CD4-positive, alpha-beta T cell treated with Interleukin-6 at 100 ng/mL for 8 hours (primary cell): ENCODE results near the gene CASP12.
A peak's percentile ranks its signal among the peaks of the same experiment; 100 is the strongest.
"Not testable (repeated sequence)": the region's sequence is repeated elsewhere in the genome, so short reads cannot be mapped to it uniquely, and the experiment has no call there.

Experiments
- DNase-seq: peaks from one replicate; pipeline ENCODE4 v3.0.0-alpha.2; 2020; ENCODE audit warnings: mixed read lengths, low spot score

The CASP12 gene

GRCh38 chr11:104897891-104898684 lies at the start of gene CASP12:
Gene CASP12 (minus strand): TSS chr11:104898460.
- peak; percentile 30 for DNase-seq

GRCh38 chr11:104946907-104947306 lies 48.6 kb upstream of the CASP12 start:
- peak; percentile 57 for DNase-seq

- no peak for DNase-seq
These were observed 45.8 kb upstream of the CASP12 start for GRCh38 chr11:104944076-104944475.

GRCh38 chr11:104943561-104943960 lies 45.3 kb upstream of the CASP12 start:
- DNase-seq: no peak

- DNase-seq: peak; percentile 27
These were observed 36.3 kb upstream of the CASP12 start for GRCh38 chr11:104934594-104934993.

- DNase-seq: not testable (repeated sequence)
These were observed 35.8 kb upstream of the CASP12 start for GRCh38 chr11:104934073-104934472.

- no peak for DNase-seq
These were observed 30.6 kb upstream of the CASP12 start for GRCh38 chr11:104928811-104929210.

- no peak for DNase-seq
These were observed 28.7 kb upstream of the CASP12 start for GRCh38 chr11:104926771-104927611.

GRCh38 chr11:104925850-104926249 lies 27.6 kb upstream of the CASP12 start:
- DNase-seq: no peak

- peak; percentile 18 for DNase-seq
These were observed 20.0 kb upstream of the CASP12 start for GRCh38 chr11:104918113-104918824.

GRCh38 chr11:104917271-104918112 lies 19.2 kb upstream of the CASP12 start:
- DNase-seq: no peak

GRCh38 chr11:104916442-104916841 lies 18.2 kb upstream of the CASP12 start:
- DNase-seq: no peak

- DNase-seq: no peak
These were observed 13.8 kb upstream of the CASP12 start for GRCh38 chr11:104912102-104912501.

GRCh38 chr11:104908186-104908531 lies 9.9 kb upstream of the CASP12 start:
- no peak for DNase-seq

- DNase-seq: peak; percentile 6
These were observed 9.4 kb upstream of the CASP12 start for GRCh38 chr11:104907521-104908185.

GRCh38 chr11:104905271-104905670 lies 7.0 kb upstream of the CASP12 start:
- no peak for DNase-seq

GRCh38 chr11:104899226-104899625 lies 966 bp upstream of the CASP12 start:
- no peak for DNase-seq

GRCh38 chr11:104898685-104899013 lies 389 bp upstream of the CASP12 start:
- no peak for DNase-seq

- DNase-seq: no peak
These were observed 2.6 kb downstream of the CASP12 start for GRCh38 chr11:104895634-104896033.

- DNase-seq: no peak
These were observed 4.4 kb downstream of the CASP12 start for GRCh38 chr11:104893876-104894275.
